Keratinocyte (primary cell): ENCODE measurements around the gene IRF6. TPM values are rescaled to one million over a fixed set of nuclear protein-coding genes. Genes with fewer than 3 reads are reported as not detected.

Experiments
- DNase-seq: peaks from one replicate; pipeline ENCODE4 v3.0.0-alpha.2; 2011; ENCODE audit warnings: low read depth, missing footprints, low spot score
- FAIRE-seq: peaks from 2 replicates; lab custom pipeline; 2011; peaks lifted over from hg19 to GRCh38; lab: Jason Lieb, UNC
- H2AFZ ChIP-seq: 2 replicates; pipeline ENCODE4 v1.6.0; 2012; ENCODE audit warnings: low read length, control low read depth, inconsistent platforms; ENCODE audit not compliant: control insufficient read depth
- H3K27ac ChIP-seq: 2 replicates; pipeline ENCODE4 v1.5.1; 2011; ENCODE audit warnings: low read length; ENCODE audit not compliant: control insufficient read depth, insufficient read depth
- H3K27me3 ChIP-seq: 3 replicates; pipeline ENCODE4 v1.6.0; 2011; ENCODE audit warnings: low read length; ENCODE audit not compliant: control insufficient read depth, insufficient read depth; ENCODE audit errors: extremely low read depth
- H3K36me3 ChIP-seq, 2 experiments: 2 replicates in 1 of 2; 3 replicates in 1 of 2; pipeline ENCODE4 v1.5.1; 2011; ENCODE audit warnings: low read length in 2 of 2, mild to moderate bottlenecking in 1 of 2; ENCODE audit not compliant: control insufficient read depth in 2 of 2, insufficient read depth in 2 of 2; ENCODE audit errors: extremely low read depth in 1 of 2
- H3K4me1 ChIP-seq: 3 replicates; pipeline ENCODE4 v1.5.1; 2011; ENCODE audit warnings: low read length; ENCODE audit not compliant: control insufficient read depth, insufficient read depth; ENCODE audit errors: extremely low read depth
- H3K4me2 ChIP-seq: 3 replicates; pipeline ENCODE4 v1.6.0; 2011; ENCODE audit warnings: low read depth, low read length; ENCODE audit not compliant: control insufficient read depth, insufficient read depth; ENCODE audit errors: extremely low read depth
- H3K4me3 ChIP-seq, 3 experiments: fragments of 200-600 bp in 1 of 3; sonication (generic) in 1 of 3; 2 replicates in 2 of 3; 3 replicates in 1 of 3; pipeline ENCODE4 v1.5.1; 2011 to 2016; ENCODE audit warnings: low read length in 3 of 3, mild to moderate bottlenecking in 3 of 3, control low read depth in 2 of 3, inconsistent platforms in 1 of 3, low read depth in 1 of 3, mixed read lengths in 1 of 3, mixed run types in 1 of 3, moderate library complexity in 1 of 3; ENCODE audit not compliant: control insufficient read depth in 2 of 3, insufficient read depth in 2 of 3; ENCODE audit errors: extremely low read depth in 1 of 3
- H3K79me2 ChIP-seq: 2 replicates; pipeline ENCODE4 v1.6.0; 2012; ENCODE audit warnings: low read length; ENCODE audit not compliant: control insufficient read depth, insufficient read depth
- H3K9ac ChIP-seq: 3 replicates; pipeline ENCODE4 v1.6.0; 2011; ENCODE audit warnings: low read length; ENCODE audit not compliant: control insufficient read depth, insufficient read depth; ENCODE audit errors: extremely low read depth
- H3K9me1 ChIP-seq: 3 replicates; pipeline ENCODE4 v1.6.0; 2011; ENCODE audit warnings: low read length; ENCODE audit not compliant: control insufficient read depth, insufficient read depth; ENCODE audit errors: extremely low read depth
- H3K9me3 ChIP-seq: 2 replicates; pipeline ENCODE4 v1.5.1; 2012; ENCODE audit warnings: low read depth, low read length; ENCODE audit not compliant: control insufficient read depth
- H4K20me1 ChIP-seq: 3 replicates; pipeline ENCODE4 v1.6.0; 2011; ENCODE audit warnings: low read length; ENCODE audit not compliant: control insufficient read depth, insufficient read depth; ENCODE audit errors: extremely low read depth
- EZH2 ChIP-seq: IDR thresholded peaks from one replicate; pipeline ENCODE4 v1.6.1; 2012; ENCODE audit warnings: inconsistent platforms, mild to moderate bottlenecking, low read length, moderate library complexity
- dilution Hi-C: fragments of 300-500 bp; cut with MboI; formaldehyde crosslinking; loops from one replicate; pipeline ENCODE4 v1.7.0; 2020; ENCODE audit warnings: low sequenced_read_pairs; ENCODE audit not compliant: extremely low pct_ligation_motif_present
- polyA plus RNA-seq, 5 experiments: library from polyadenylated mRNA; depleted of rRNA in 3 of 5; stranded (reverse) in 3 of 5; stranded (forward) in 1 of 5; unstranded in 1 of 5; fragments of >200 nt; gene quantifications; 1 replicate in 1 of 5; 2 replicates in 3 of 5; 3 replicates in 1 of 5; pipeline versions ENCODE4 v1.2.1 to v1.2.3, GENCODE V29; 2011 to 2012; ENCODE audit warnings: missing spikeins in 2 of 5, low read depth in 1 of 5, low replicate concordance in 1 of 5
- TF ChIP-seq, protein P1 (sequence below), 3 experiments: IDR thresholded peaks in 1 of 3; conservative IDR thresholded peaks in 1 of 3; optimal IDR thresholded peaks in 1 of 3; 2 replicates in 2 of 3; 3 replicates in 1 of 3; pipeline versions ENCODE3 to v1.5.1; 2011; ENCODE audit warnings: low read length in 3 of 3, mild to moderate bottlenecking in 3 of 3, moderate library complexity in 2 of 3, control low read depth in 1 of 3, inconsistent platforms in 1 of 3; ENCODE audit not compliant: insufficient read depth in 2 of 3; ENCODE audit errors: extremely low read depth in 1 of 3

Gene IRF6
- polyA plus RNA-seq, 1 donor (not counting 4 experiments of a cell fraction or from before 2014, with no cell fraction given) = 476 TPM

DNA sequence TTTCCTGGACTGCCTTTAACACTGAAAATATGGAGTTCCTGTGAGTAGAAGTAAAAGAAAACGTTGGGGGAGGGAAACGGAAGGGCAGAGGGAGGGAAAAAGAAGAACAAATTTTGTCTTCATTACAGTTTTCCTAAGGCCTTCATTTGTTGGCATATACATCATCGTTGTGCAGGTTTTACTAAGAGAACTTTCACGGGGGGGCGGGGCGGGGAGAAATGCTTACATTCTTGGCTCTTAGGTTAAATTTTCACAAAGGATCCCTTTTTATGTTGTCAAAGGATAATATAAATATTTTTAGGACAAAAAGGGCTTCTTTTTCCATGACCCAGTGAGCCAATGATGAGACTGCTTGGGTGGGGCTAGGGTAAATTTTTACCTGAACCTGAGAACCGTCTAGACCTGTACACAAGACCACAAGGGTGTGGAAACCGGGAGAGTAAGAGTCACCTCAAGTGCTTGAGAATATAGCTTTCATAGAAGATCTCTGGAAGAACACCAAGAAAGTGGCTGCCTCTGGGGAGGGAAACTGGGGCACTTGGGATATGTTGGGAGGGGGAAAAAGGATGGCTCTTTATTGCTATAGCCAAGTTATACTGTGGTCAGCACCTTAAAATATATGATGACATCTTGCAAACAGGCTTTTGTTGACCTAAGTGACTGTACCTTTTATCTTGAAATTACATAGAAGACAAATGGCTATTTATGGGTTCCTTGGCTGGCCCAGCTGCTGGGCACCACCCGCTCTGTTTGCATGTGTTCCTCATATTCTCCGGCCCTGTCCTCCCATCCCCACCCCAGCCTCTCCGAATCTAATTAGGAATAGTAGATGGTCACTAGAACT lies 19.9 kb upstream of the IRF6 start:
- Histone ChIP-seq H3K4me3 (peak overlapping the region in 2 of 3 experiments; percentile 18 to 25), H2AFZ (no peak overlapping the region), H3K9ac (peak overlapping the region; percentile 93)

DNA sequence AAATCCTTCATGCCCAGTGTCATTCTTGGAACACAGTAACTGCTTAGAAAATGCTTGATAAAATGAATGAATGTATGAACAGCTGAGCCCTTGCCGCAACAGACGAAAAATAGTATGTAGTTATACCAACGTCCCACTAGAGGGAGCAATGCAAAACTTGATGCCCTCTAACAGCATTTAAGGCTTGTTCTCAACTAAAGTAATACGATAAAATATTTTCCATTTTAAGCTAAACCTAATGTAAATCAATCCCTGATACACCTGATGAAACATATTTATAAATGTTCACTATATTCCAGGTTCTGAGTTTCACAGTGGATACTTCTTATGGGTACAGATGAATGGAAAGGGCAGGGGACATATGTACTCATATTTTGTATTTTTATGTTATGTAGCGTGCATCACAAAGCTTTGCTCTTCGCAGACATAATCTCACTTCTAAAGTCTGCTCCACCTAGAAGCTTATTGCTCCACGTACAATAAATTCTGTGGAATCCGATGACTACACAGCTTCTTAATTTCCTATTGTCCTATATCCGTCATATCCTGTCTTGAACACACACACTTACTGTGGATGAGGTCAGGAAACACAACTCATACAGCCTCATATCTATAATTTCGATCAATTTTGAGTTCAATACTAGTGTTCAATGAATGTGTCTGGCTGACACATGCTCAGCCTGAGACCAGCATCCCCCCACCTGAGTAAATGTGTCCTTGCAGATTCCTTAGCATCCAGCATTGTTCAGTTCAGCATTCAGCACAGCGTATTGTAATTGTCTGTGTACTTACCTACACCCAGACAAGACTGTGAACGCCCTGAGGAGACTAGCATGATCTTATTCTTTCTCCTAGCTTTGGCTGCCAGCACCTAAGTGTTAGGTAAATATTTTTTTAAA lies 17.4 kb upstream of the IRF6 start:
- Histone ChIP-seq H3K4me2 (peak overlapping the region; percentile 88), H3K27ac (peak overlapping the region; percentile 92), H3K9me1 (no peaks in the 10 kb centered on the region), H3K9me3 (no peaks in the 10 kb centered on the region), H3K9ac (peak overlapping the region; percentile 93), H3K4me1 (peaks cover 56% of the 10 kb centered on the region), H3K27me3 (no peaks in the 10 kb centered on the region), H3K36me3 (no peaks in the 10 kb centered on the region), H4K20me1 (no peaks in the 10 kb centered on the region), H3K79me2 (peaks cover 6% of the 10 kb centered on the region), H3K4me3 (peak overlapping the region; percentile 2 to 60 (median 46)), H2AFZ (no peak overlapping the region)
- FAIRE-seq (peak; percentile 90), DNase-seq (no peak)
- TF ChIP-seq, protein P1, sequence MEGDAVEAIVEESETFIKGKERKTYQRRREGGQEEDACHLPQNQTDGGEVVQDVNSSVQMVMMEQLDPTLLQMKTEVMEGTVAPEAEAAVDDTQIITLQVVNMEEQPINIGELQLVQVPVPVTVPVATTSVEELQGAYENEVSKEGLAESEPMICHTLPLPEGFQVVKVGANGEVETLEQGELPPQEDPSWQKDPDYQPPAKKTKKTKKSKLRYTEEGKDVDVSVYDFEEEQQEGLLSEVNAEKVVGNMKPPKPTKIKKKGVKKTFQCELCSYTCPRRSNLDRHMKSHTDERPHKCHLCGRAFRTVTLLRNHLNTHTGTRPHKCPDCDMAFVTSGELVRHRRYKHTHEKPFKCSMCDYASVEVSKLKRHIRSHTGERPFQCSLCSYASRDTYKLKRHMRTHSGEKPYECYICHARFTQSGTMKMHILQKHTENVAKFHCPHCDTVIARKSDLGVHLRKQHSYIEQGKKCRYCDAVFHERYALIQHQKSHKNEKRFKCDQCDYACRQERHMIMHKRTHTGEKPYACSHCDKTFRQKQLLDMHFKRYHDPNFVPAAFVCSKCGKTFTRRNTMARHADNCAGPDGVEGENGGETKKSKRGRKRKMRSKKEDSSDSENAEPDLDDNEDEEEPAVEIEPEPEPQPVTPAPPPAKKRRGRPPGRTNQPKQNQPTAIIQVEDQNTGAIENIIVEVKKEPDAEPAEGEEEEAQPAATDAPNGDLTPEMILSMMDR (optimal IDR thresholded peaks at IDR 0.05 in 1 of 3, IDR thresholded peaks at IDR 0.05 in 1 of 3, conservative IDR thresholded peaks at IDR 0.05 in 1 of 3; ENCODE audit: extremely low read depth in 1 of 3, insufficient read depth in 2 of 3, low read length in 3 of 3) = peak; percentile 50 to 69 (median 52)
- no peak for TF ChIP-seq EZH2
- dilution Hi-C loops = no loop called here

More for the DNA sequence above, 19.9 kb upstream of the IRF6 start:
- no peak for DNase-seq
- H3K9me3 ChIP-seq = no peaks in the 10 kb centered on the region
- dilution Hi-C loops = loop anchor here (25.0 kb wide), 1 partner anchor 161 kb away; no protein-coding TSS in a partner anchor
- H3K27ac ChIP-seq = peak overlapping the region; percentile 92
- no peaks in the 10 kb centered on the region for H3K27me3 ChIP-seq
- FAIRE-seq = peak; percentile 39
- peak overlapping the region; percentile 92 for H3K4me2 ChIP-seq
- peaks cover 0 to 4% of the 10 kb centered on the region in 2 experiments for H3K36me3 ChIP-seq
- H3K79me2 ChIP-seq = peaks cover 19% of the 10 kb centered on the region
- H3K9me1 ChIP-seq = no peaks in the 10 kb centered on the region
- no peaks in the 10 kb centered on the region for H4K20me1 ChIP-seq
- H3K4me1 ChIP-seq = peaks cover 65% of the 10 kb centered on the region
- TF ChIP-seq EZH2 = no peak
- TF ChIP-seq, protein P1 (optimal IDR thresholded peaks at IDR 0.05 in 1 of 3, IDR thresholded peaks at IDR 0.05 in 1 of 3, conservative IDR thresholded peaks at IDR 0.05 in 1 of 3; ENCODE audit: extremely low read depth in 1 of 3, insufficient read depth in 2 of 3, low read length in 3 of 3) = no peak
